ENCODE measurements around the gene GSTM2. TPM values are rescaled to one million over a fixed set of nuclear protein-coding genes. Genes with fewer than 3 reads are reported as not detected.

GSTM2 gene
- total and polyA plus RNA-seq, 2 donors (not counting 1 experiment from before 2014, with no cell fraction given), result 42.9 to 94.4 TPM

DNA sequence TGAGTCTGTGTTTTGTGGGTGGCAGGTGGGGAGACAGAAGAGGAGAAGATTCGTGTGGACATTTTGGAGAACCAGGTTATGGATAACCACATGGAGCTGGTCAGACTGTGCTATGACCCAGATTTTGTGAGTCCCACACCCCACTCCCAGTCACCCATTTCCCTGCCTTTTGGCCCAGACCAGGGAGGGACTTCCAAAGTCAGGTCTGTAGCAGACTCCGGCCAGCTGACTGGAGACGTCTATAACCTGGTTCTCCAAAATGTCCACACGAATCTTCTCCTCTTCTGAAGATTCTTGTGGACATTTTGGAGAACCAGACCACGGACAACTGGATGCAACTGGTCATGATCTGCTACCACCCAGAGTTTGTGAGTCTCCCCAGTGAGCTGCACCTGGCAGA, 45.8 kb downstream of the GSTM2 start:
- no peaks in the 10 kb centered on the region for H3K36me3 ChIP-seq (replicated peaks in 1 of 2; ENCODE audit: control extremely low read depth in 1 of 2, control insufficient read depth in 1 of 2, extremely low read depth in 1 of 2, insufficient read depth in 2 of 2, low read length in 1 of 2)
- no peak for ATAC-seq (ENCODE audit: low read depth)
- no peak overlapping the region for H3K4me2 ChIP-seq (replicated peaks; ENCODE audit: low read depth, low read length, poor library complexity, severe bottlenecking)
- ChIA-PET CTCF (no interaction called here), POLR2A (no interaction called here)
- no peak overlapping the region for H3K27ac ChIP-seq (ENCODE audit: low read length in 2 of 2)
- no peak overlapping the region for H2AFZ ChIP-seq (ENCODE audit: insufficient read depth, low read depth, low read length, poor library complexity, severe bottlenecking)
- TF ChIP-seq EZH2 (IDR thresholded peaks at IDR 0.05; ENCODE audit: borderline replicate concordance, insufficient read depth, low read depth, low read length, poor library complexity, severe bottlenecking), result no peak
- TF ChIP-seq, protein P1, sequence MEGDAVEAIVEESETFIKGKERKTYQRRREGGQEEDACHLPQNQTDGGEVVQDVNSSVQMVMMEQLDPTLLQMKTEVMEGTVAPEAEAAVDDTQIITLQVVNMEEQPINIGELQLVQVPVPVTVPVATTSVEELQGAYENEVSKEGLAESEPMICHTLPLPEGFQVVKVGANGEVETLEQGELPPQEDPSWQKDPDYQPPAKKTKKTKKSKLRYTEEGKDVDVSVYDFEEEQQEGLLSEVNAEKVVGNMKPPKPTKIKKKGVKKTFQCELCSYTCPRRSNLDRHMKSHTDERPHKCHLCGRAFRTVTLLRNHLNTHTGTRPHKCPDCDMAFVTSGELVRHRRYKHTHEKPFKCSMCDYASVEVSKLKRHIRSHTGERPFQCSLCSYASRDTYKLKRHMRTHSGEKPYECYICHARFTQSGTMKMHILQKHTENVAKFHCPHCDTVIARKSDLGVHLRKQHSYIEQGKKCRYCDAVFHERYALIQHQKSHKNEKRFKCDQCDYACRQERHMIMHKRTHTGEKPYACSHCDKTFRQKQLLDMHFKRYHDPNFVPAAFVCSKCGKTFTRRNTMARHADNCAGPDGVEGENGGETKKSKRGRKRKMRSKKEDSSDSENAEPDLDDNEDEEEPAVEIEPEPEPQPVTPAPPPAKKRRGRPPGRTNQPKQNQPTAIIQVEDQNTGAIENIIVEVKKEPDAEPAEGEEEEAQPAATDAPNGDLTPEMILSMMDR (IDR thresholded peaks at IDR 0.05), result no peak
- H3K4me3 Mint-ChIP-seq, result no peak overlapping the region
- peaks cover 0 to 3% (median 0%) of the 10 kb centered on the region in 4 experiments for H3K27me3 ChIP-seq (replicated peaks in 1 of 4; ENCODE audit: control extremely low read depth in 1 of 4, control insufficient read depth in 3 of 4, insufficient read depth in 4 of 4, low read length in 3 of 4)
- H3K27ac Mint-ChIP-seq, result no peak overlapping the region
- no peak overlapping the region for H3K9ac ChIP-seq (ENCODE audit: low read length)
- peaks cover 0 to 10% (median 4%) of the 10 kb centered on the region in 3 donors for H3K9me3 ChIP-seq (ENCODE audit: control extremely low read depth in 1 of 3, control insufficient read depth in 2 of 3, insufficient read depth in 1 of 3, low read length in 2 of 3)
- H3K79me2 ChIP-seq (ENCODE audit: control insufficient read depth, insufficient read depth, low read length), result no peaks in the 10 kb centered on the region
- H3K27me3 Mint-ChIP-seq, result peaks cover 13% of the 10 kb centered on the region
- intact Hi-C loops (cut with micrococcal nuclease), result no loop called here
- peaks cover 0 to 8% of the 10 kb centered on the region in 2 donors for H3K4me1 ChIP-seq (ENCODE audit: control insufficient read depth in 2 of 2, insufficient read depth in 2 of 2, low read length in 2 of 2)
- DNase-seq, result no peak
- 79% methylated on average over 4 of the region's 5 CpGs for WGBS (ENCODE audit: insufficient coverage)
- H3K9me3 Mint-ChIP-seq (ENCODE audit: insufficient read depth), result peaks cover 3% of the 10 kb centered on the region
- H3K4me3 ChIP-seq (ENCODE audit: control extremely low read depth in 1 of 5, extremely low read depth in 1 of 5, insufficient read depth in 1 of 5, low read depth in 2 of 5, low read length in 4 of 5), result no peak overlapping the region
- H3K4me1 Mint-ChIP-seq, result no peaks in the 10 kb centered on the region
- no peaks in the 10 kb centered on the region for H4K20me1 ChIP-seq (ENCODE audit: control insufficient read depth, insufficient read depth, low read length, poor library complexity, severe bottlenecking)

DNA sequence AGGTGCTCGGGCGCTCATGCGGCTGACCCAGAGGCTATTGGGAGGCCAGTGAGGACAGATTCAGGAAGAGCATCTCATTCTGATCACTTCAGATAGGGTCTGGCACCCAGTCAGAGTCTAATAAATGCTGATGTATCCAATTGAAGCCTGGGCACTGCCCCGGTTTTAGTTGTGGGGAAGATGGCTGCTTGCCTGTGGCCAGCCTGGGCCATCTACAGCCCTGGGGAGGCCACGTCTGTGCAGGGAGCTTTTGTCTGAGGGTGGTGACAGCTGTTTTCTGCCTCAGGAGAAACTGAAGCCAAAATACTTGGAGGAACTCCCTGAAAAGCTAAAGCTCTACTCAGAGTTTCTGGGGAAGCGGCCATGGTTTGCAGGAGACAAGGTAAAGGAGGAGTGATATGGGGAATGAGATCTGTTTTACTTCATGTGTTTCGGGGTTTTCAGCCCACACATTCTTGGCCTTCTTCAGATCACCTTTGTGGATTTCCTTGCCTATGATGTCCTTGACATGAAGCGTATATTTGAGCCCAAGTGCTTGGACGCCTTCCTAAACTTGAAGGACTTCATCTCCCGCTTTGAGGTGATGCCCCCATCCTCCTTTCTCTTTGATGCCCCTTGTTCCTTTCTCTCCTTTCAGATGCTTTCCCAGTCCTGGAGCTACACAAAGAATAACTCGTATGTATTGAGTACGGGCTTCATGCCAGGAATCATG, 47.0 kb downstream of the GSTM2 start:
- WGBS (ENCODE audit: insufficient coverage), result 93% methylated on average over 10 of the region's 12 CpGs
- Mint-ChIP-seq H3K27ac (no peak overlapping the region), H3K27me3 (peaks cover 13% of the 10 kb centered on the region), H3K4me3 (no peak overlapping the region), H3K4me1 (no peaks in the 10 kb centered on the region), H3K9me3 (ENCODE audit: insufficient read depth) (no peaks in the 10 kb centered on the region)
- no peak overlapping the region for H2AFZ ChIP-seq (ENCODE audit: insufficient read depth, low read depth, low read length, poor library complexity, severe bottlenecking)
- ChIA-PET POLR2A (no interaction called here), CTCF (no interaction called here)
- no peak overlapping the region for H3K27ac ChIP-seq (ENCODE audit: low read length in 2 of 2)
- peaks cover 0 to 8% of the 10 kb centered on the region in 2 donors for H3K4me1 ChIP-seq (ENCODE audit: control insufficient read depth in 2 of 2, insufficient read depth in 2 of 2, low read length in 2 of 2)
- DNase-seq (no peak), ATAC-seq (ENCODE audit: low read depth) (no peak)
- peaks cover 0 to 3% (median 0%) of the 10 kb centered on the region in 4 experiments for H3K27me3 ChIP-seq (replicated peaks in 1 of 4; ENCODE audit: control extremely low read depth in 1 of 4, control insufficient read depth in 3 of 4, insufficient read depth in 4 of 4, low read length in 3 of 4)
- no peak overlapping the region for H3K4me3 ChIP-seq (ENCODE audit: control extremely low read depth in 1 of 5, extremely low read depth in 1 of 5, insufficient read depth in 1 of 5, low read depth in 2 of 5, low read length in 4 of 5)
- H4K20me1 ChIP-seq (ENCODE audit: control insufficient read depth, insufficient read depth, low read length, poor library complexity, severe bottlenecking), result no peaks in the 10 kb centered on the region
- intact Hi-C loops (cut with micrococcal nuclease), result no loop called here
- H3K79me2 ChIP-seq (ENCODE audit: control insufficient read depth, insufficient read depth, low read length), result no peaks in the 10 kb centered on the region
- TF ChIP-seq, protein P1 (IDR thresholded peaks at IDR 0.05), result no peak
- no peak for TF ChIP-seq EZH2 (IDR thresholded peaks at IDR 0.05; ENCODE audit: borderline replicate concordance, insufficient read depth, low read depth, low read length, poor library complexity, severe bottlenecking)
- no peak overlapping the region for H3K9ac ChIP-seq (ENCODE audit: low read length)
- peaks cover 0 to 5% (median 0%) of the 10 kb centered on the region in 3 donors for H3K9me3 ChIP-seq (ENCODE audit: control extremely low read depth in 1 of 3, control insufficient read depth in 2 of 3, insufficient read depth in 1 of 3, low read length in 2 of 3)
- H3K36me3 ChIP-seq (replicated peaks in 1 of 2; ENCODE audit: control extremely low read depth in 1 of 2, control insufficient read depth in 1 of 2, extremely low read depth in 1 of 2, insufficient read depth in 2 of 2, low read length in 1 of 2), result no peaks in the 10 kb centered on the region
- no peak overlapping the region for H3K4me2 ChIP-seq (replicated peaks; ENCODE audit: low read depth, low read length, poor library complexity, severe bottlenecking)
